GM12875 (cell line): Measurements from ENCODE around the gene STARD13.

ENCODE experiments used
- H3K4me3 ChIP-seq: one replicate; pipeline ENCODE4 v1.5.1; 2011; ENCODE audit warnings: low read depth, low read length, control low read depth
- CTCF ChIP-seq: IDR thresholded peaks from 2 replicates; pipeline ENCODE4 v1.5.1; 2011; ENCODE audit warnings: low read depth, mild to moderate bottlenecking, control low read depth, inconsistent platforms, low read length, moderate library complexity, borderline replicate concordance; ENCODE audit not compliant: insufficient read depth

STARD13 gene

GRCh38 chr13:33060815-33061214 is 224.7 kb downstream of the STARD13 start:
- H3K4me3 ChIP-seq: no peak overlapping the region
- TF ChIP-seq CTCF: no peak

GRCh38 chr13:33058776-33059327 is 226.7 kb downstream of the STARD13 start:
- no peak overlapping the region for H3K4me3 ChIP-seq
- TF ChIP-seq CTCF: no peak

- H3K4me3 ChIP-seq: no peak overlapping the region
- TF ChIP-seq CTCF: peak; percentile 55
These were observed 228.4 kb downstream of the STARD13 start for GRCh38 chr13:33057019-33057780.

- no peak for TF ChIP-seq CTCF
- H3K4me3 ChIP-seq: no peak overlapping the region
These were observed 232.0 kb downstream of the STARD13 start for GRCh38 chr13:33053397-33054066.
